Thyroid gland (tissue), 4 donors: ENCODE measurements around the gene ANKRD55. TPM values are rescaled to one million over a fixed set of nuclear protein-coding genes. Genes with fewer than 3 reads are reported as not detected.
"Not testable (repeated sequence)": the region's sequence is repeated elsewhere in the genome, so short reads cannot be mapped to it uniquely, and the experiment has no call there.

Source experiments
- DNase-seq, 2 donors: peaks; one replicate each; pipeline ENCODE4 v3.0.0-alpha.2; 2019
- H3K27ac ChIP-seq, 3 donors: fragments of 200-600 bp; sonication (generic); 1 replicate in 2 of 3; 2 replicates in 1 of 3; pipeline ENCODE4 v1.5.1; 2016 to 2019; ENCODE audit warnings: mild to moderate bottlenecking in 1 of 3, moderate library complexity in 1 of 3
- H3K27me3 ChIP-seq: fragments of 200-600 bp; sonication (generic); one replicate; pipeline ENCODE4 v1.5.1; 2019
- H3K36me3 ChIP-seq, 2 donors: fragments of 200-600 bp; sonication (generic); one replicate each; pipeline ENCODE4 v1.5.1; 2016 to 2019
- H3K4me1 ChIP-seq, 2 donors: fragments of 200-600 bp; sonication (generic); one replicate each; pipeline ENCODE4 v1.5.1; 2017 to 2019
- H3K4me3 ChIP-seq, 3 donors: fragments of 200-600 bp; sonication (generic); replicated peaks in 1 of 3; 1 replicate in 2 of 3; 2 replicates in 1 of 3; pipeline ENCODE4 v1.5.1; 2016; ENCODE audit warnings: mild to moderate bottlenecking in 1 of 3
- H3K9me3 ChIP-seq: fragments of 200-600 bp; sonication (generic); one replicate; pipeline ENCODE4 v1.5.1; 2017
- CTCF ChIP-seq, 6 experiments: fragments of 200-600 bp in 3 of 6; fragments of 450-650 bp in 3 of 6; sonication (generic) in 3 of 6; IDR thresholded peaks; one replicate each; pipeline ENCODE4 v1.5.1; 2016 to 2019; ENCODE audit warnings: antibody characterized with exemption in 6 of 6, mild to moderate bottlenecking in 2 of 6, inconsistent platforms in 1 of 6, moderate library complexity in 1 of 6
- POLR2A ChIP-seq, 2 donors: fragments of 450-650 bp; IDR thresholded peaks; one replicate each; pipeline ENCODE4 v1.6.1; 2017; ENCODE audit warnings: antibody characterized with exemption in 2 of 2, mild to moderate bottlenecking in 2 of 2, moderate library complexity in 1 of 2
- whole genome bisulfite sequencing, 2 donors: methylation state at CpG; one replicate each; pipeline ENCODE4 v1.1.5; 2017; 5-methylcytosine and 5-hydroxymethylcytosine counted together
- intact Hi-C: fragments of 100-400 bp; cut with DNase I; formaldehyde crosslinking; loops from one replicate; pipeline ENCODE4 v1.15.1; 2023
- total RNA-seq, 4 donors: library from RNA; depleted of rRNA; stranded (reverse); fragments of >200 nt; gene quantifications; one replicate each; pipeline ENCODE4 v1.2.3, GENCODE V29; 2016

Gene ANKRD55
- total RNA-seq, 4 donors from 2014 or later = 0.22 to 0.94 TPM; not detected in 2

- H3K4me3 ChIP-seq = no peak overlapping the region
- TF ChIP-seq CTCF (IDR thresholded peaks at IDR 0.05) (no peak), POLR2A (IDR thresholded peaks at IDR 0.05) (no peak)
- no peak for DNase-seq
- peaks cover 3 to 23% of the 10 kb centered on the region in 2 donors for H3K4me1 ChIP-seq
- intact Hi-C loops = no loop called here
- H3K27me3 ChIP-seq = no peaks in the 10 kb centered on the region
- 61 to 73% methylated on average over 5 of the region's 5 CpGs for WGBS, 2 donors
- no peaks in the 10 kb centered on the region for H3K9me3 ChIP-seq
- H3K36me3 ChIP-seq = no peaks in the 10 kb centered on the region
- H3K27ac ChIP-seq = no peak overlapping the region
These were observed 143.9 kb downstream of the ANKRD55 start for GRCh38 chr5:56088967-56089829.

GRCh38 chr5:56088431-56088949 is 144.6 kb downstream of the ANKRD55 start:
- no peaks in the 10 kb centered on the region for H3K36me3 ChIP-seq
- peak; percentile 14 to 18 for DNase-seq
- no peak overlapping the region for H3K4me3 ChIP-seq
- H3K9me3 ChIP-seq = no peaks in the 10 kb centered on the region
- peaks cover 3 to 23% of the 10 kb centered on the region in 2 donors for H3K4me1 ChIP-seq
- H3K27me3 ChIP-seq = no peaks in the 10 kb centered on the region
- no peak for TF ChIP-seq CTCF (IDR thresholded peaks at IDR 0.05)
- TF ChIP-seq POLR2A (IDR thresholded peaks at IDR 0.05) = no peak
- 50 to 58% methylated on average over 4 of the region's 4 CpGs for WGBS, 2 donors
- no peak overlapping the region for H3K27ac ChIP-seq
- intact Hi-C loops = no loop called here

- intact Hi-C loops = no loop called here
- TF ChIP-seq POLR2A (IDR thresholded peaks at IDR 0.05) = no peak
- no peak for TF ChIP-seq CTCF (IDR thresholded peaks at IDR 0.05)
These were observed 147.9 kb downstream of the ANKRD55 start for GRCh38 chr5:56085193-56085592.

GRCh38 chr5:56083286-56083854 is 149.8 kb downstream of the ANKRD55 start:
- DNase-seq = no peak
- intact Hi-C loops = no loop called here
- no peaks in the 10 kb centered on the region for H3K36me3 ChIP-seq
- peaks cover 2 to 14% of the 10 kb centered on the region in 2 donors for H3K4me1 ChIP-seq
- no peaks in the 10 kb centered on the region for H3K27me3 ChIP-seq
- WGBS, 2 donors = 92 to 98% methylated on average over 20 of the region's 20 CpGs
- TF ChIP-seq CTCF (IDR thresholded peaks at IDR 0.05) (no peak), POLR2A (IDR thresholded peaks at IDR 0.05) (no peak)
- H3K27ac ChIP-seq = no peak overlapping the region
- H3K4me3 ChIP-seq = no peak overlapping the region
- H3K9me3 ChIP-seq = no peaks in the 10 kb centered on the region

More at GRCh38 chr5:56085193-56085592, 147.9 kb downstream of the ANKRD55 start:
- Histone ChIP-seq H3K4me1 (peaks cover 3 to 23% of the 10 kb centered on the region in 2 donors), H3K27me3 (no peaks in the 10 kb centered on the region), H3K4me3 (no peak overlapping the region), H3K36me3 (no peaks in the 10 kb centered on the region), H3K9me3 (no peaks in the 10 kb centered on the region), H3K27ac (no peak overlapping the region)
- no peak for DNase-seq
- WGBS, 2 donors = 69 to 79% methylated on average over 3 of the region's 3 CpGs

- intact Hi-C loops, DNase-seq, H3K36me3 ChIP-seq, H3K4me3 ChIP-seq, H3K27me3 ChIP-seq, H3K9me3 ChIP-seq: not testable (repeated sequence)
- Histone ChIP-seq H3K4me1 (peaks cover 0 to 12% of the 10 kb centered on the region in 2 donors), H3K27ac (peak overlapping the region in 1 of 3 donors; percentile 36)
These were observed 152.0 kb downstream of the ANKRD55 start for GRCh38 chr5:56081053-56081642.
